GM21526 (cell line): ENCODE results near the gene POLR3A.

Source experiments
- ATAC-seq: cut with Tn5 transposase; IDR thresholded peaks from one replicate; pipeline ENCODE4 v1.9.1; 2021; ENCODE audit warnings: moderate library complexity; ENCODE audit not compliant: unreplicated experiment, low FRiP score

The POLR3A gene

DNA sequence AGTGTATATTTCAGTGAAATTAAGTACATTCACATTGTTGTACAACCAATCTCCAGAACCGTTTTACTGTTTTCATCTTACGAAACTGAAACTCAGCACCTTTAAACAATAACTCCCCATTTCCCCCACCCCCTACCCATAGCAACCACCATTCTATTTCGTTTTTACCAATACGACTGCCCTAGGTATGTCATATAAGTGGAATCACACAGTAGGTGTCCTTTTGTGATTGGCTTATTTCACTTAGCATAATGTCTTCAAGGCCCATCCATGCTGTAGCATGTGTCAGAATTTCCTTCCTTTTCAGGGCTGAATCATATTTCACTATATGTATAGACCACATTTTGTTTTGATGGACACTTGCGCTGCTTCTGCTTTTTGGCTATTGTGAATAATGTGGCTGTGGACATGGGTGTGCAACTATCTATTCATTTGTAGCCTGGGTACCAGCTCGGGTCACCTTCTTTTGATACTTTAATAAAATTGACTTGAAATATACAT is 68.4 kb downstream of the POLR3A start:
- ATAC-seq: no peak

- ATAC-seq: no peak
Observed at GRCh38 chr10:77959887-77960455, 69.3 kb downstream of the POLR3A start.

- ATAC-seq: no peak
Observed at GRCh38 chr10:77959384-77959783, 69.9 kb downstream of the POLR3A start.

GRCh38 chr10:77955136-77955535 is 74.2 kb downstream of the POLR3A start:
- no peak for ATAC-seq

DNA sequence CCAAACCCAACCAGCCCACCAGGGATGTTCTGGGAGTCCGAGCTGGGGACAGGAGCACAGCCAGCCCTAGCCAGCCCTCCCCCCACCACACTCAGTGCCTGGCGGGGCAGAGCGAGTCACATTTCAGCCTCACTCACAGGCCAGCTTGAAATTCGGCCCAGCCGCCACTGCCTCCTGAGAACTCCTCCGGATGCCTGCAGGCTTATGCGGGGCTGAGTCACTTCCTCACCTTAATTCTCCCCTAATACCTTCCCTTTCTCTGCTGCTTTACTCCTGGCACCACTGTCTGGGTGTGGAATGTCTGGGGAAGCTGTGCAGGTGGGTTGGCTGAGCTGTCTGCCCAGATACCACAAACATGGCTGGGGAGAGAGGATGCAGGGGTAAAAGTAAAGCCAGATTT is 80.1 kb downstream of the POLR3A start:
- no peak for ATAC-seq

- ATAC-seq: no peak
Observed at GRCh38 chr10:77946084-77946483, 83.2 kb downstream of the POLR3A start.

DNA sequence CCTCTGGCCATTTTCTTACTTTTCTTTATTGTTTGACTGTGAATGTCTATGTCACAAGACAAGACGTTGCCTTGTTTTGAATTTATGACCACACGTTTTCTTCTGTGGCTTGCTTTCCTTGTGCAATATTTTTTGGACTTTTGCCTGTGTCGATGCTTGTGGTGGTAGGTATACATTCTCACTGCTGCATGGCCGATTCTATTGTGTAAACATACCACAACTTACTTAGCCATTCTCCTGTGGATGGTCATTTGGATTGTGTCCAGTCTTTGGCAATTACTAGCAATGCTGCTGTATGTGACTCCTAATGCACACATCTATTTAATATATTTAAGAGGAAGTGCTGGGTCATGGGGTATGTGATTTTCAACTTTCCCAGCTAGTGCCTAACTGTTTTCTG is 84.8 kb downstream of the POLR3A start:
- no peak for ATAC-seq

GRCh38 chr10:77943121-77943901 is 86.0 kb downstream of the POLR3A start:
- no peak for ATAC-seq

- ATAC-seq: no peak
Observed at GRCh38 chr10:77941790-77942189, 87.5 kb downstream of the POLR3A start.

GRCh38 chr10:77940627-77941026 is 88.7 kb downstream of the POLR3A start:
- ATAC-seq: no peak

DNA sequence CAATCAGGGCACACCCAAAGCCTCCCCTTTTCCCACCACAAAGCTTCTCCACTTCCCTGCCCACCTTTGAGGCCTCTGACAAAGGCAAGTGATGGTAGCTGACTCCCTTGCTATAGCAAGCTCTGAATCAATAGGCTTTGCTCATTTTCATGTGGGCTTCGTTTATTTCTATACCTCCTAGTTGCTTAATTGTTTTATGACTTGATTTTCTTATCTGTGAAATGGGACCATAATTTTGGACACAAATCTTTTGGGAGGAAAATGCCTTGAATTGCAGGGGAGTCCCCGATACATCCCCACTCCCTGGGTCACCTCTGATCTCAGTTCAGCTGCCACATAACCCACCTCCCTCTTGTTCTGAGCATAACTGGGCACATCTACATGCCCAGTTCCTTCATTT is 89.1 kb downstream of the POLR3A start:
- ATAC-seq: no peak

- no peak for ATAC-seq
Observed at GRCh38 chr10:77939561-77940001, 89.7 kb downstream of the POLR3A start.

- ATAC-seq: no peak
Observed at GRCh38 chr10:77936697-77937567, 92.4 kb downstream of the POLR3A start.

- no peak for ATAC-seq
Observed at GRCh38 chr10:77932016-77932715, 97.1 kb downstream of the POLR3A start.

- no peak for ATAC-seq
Observed at GRCh38 chr10:77927402-77928246, 101.7 kb downstream of the POLR3A start.

GRCh38 chr10:77926566-77927401 is 102.5 kb downstream of the POLR3A start, which contains the start of gene DLG5:
TSS of gene DLG5 (minus strand) at chr10:77926755. CDS start at chr10:77926520, 235 bp downstream.
- peak; percentile 54 for ATAC-seq

DNA sequence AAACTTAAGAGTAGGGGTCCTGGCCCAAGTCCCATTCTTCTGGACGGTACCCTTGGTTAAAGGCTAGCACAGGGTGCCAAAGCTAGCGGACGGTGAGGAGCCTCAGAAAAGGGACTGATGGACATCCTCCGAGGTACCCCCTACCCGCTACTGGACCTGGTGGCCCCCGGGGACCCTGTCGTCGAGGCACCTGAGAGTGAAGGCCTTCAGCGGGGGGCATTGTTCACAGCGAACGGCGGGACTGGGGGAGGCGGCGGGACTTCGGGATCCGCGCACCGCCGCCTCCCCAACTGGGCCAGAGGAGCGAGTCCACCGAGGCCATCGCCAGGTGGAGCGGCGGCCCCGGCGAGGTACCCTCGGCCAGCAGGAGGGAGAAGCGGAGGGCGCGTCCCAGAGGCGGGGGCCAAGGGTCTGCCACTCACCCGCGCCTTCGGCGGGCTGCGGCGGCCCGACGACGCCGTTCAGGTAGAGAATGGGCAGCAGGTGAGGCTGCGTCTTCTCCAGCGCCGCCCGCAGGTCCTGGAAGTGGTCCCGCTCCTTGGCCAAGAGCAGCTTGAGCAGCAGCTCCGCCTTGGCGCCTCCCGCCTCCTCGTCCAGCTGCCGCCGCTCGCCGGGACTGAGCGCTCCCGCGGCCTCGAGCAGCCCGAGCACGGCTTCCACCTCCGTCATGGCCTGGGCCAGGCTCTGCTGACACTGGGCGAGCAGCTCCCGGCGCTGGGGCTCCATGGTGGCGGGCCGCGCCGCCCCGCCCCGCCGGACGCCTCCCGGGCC is 103.3 kb downstream of the POLR3A start:
- peak; percentile 58 for ATAC-seq

DNA sequence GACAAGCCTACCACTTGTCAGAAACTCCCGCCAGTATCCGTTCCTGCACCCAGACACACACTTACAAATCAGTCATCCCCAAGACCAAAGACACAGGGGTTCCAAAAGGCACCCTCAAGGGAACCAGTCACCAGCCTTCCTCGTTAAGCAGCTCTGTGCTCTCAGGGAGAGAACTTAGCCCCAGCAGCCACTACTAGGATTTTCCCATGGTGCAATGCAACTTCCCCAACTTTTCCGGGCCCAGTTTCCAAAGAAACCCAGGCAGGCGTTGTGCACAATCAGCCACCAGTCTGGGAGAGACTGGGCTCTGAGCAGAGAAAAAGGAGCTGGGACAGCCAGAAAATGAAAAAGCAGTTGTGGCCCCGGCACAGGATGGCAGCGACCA is 103.9 kb downstream of the POLR3A start:
- no peak for ATAC-seq
